ENCODE measurements around the gene CLDN5.
"Not testable (repeated sequence)": the region's sequence is repeated elsewhere in the genome, so short reads cannot be mapped to it uniquely, and the experiment has no call there.

CLDN5 gene

DNA sequence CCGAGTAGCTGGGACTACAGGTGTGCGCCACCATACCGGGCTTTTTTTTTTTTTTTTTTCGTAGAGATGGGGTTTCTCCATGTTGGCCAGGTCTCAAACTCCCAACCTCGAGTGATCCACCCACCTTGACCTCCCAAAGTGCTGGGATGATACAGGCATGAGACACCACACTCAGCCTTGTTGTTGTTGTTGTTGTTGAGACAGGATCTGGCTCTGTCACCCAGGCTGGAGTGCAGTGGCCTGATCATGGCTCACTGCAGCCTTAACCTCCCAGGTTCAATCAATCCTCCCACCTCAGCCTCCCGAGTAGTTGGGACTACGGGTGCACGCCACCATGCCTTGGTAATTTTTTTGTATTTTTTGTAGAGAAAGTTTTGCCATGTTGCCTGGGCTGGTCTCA is 23.4 kb upstream of the CLDN5 start:
- no peak for DNase-seq

GRCh38 chr22:19546680-19547079 is 22.5 kb upstream of the CLDN5 start:
- no peak for DNase-seq

DNA sequence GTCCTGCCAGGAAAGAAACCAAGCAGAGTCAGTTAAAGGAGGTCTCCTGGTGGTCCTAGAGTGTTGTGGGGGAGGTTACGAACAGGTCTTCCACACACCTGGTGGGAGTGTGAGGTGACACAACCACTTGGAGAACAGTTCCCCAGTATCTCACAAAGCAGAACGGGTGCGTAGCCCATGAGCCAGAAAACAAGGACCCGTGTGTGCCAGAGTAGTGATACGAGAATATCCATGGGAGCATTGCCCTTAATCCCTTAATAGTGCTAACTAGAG is 21.7 kb upstream of the CLDN5 start:
- no peak for DNase-seq

DNA sequence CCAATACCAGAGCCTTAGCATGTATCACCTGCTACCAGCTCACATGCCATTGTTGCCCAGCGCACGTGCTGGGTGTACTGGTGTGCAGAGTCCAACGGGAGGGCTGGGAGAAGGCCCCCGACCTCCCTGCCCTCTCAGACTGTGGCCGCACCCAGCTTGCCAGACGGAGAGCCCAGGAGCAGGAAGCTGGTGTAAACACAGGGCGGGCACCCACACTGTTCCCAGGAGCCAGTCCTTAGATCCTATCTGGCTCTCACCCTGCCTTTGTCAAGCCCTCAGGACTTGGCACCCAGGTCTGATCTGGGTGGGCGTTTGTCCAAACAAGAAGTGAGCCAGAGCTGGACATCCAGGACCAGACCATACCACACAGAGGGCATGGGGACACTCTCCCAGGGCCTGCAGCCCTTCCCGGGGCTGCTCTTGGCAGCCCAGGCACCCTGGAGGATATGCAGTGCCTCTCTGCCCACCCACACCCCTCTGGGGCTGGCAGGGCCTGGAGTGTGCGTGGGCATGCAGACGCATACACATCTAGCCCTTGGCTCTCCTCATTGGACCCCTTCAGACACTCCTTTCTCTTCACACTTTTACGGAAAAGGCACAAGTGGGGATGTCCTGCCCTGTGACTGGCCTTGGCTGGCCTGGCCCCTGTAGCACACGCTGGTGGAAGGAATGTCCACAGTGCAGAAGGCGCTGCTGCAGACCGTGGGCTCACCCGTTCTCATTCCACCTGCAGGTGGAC is 19.9 kb upstream of the CLDN5 start:
- no peak for DNase-seq

DNA sequence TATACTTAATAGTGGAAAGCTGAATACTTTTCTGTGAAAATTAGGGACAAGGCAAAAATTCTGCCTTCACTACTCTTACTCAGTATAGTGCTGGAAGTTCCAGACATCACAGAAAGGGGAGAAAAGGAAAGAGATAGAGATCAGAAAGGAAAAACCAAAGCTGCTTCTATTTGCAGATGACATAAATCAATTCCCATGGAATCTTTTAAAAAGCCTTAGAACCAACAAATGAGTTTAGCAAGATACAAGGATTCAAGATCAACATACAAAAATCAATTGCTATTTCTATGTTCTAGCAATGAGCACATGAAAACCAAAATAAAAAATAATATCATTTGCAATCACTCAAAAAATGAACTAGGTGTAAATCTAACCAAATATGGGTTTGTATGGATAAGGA is 16.2 kb upstream of the CLDN5 start:
- DNase-seq = no peak

GRCh38 chr22:19537941-19538488 is 13.8 kb upstream of the CLDN5 start:
- no peak for DNase-seq

DNA sequence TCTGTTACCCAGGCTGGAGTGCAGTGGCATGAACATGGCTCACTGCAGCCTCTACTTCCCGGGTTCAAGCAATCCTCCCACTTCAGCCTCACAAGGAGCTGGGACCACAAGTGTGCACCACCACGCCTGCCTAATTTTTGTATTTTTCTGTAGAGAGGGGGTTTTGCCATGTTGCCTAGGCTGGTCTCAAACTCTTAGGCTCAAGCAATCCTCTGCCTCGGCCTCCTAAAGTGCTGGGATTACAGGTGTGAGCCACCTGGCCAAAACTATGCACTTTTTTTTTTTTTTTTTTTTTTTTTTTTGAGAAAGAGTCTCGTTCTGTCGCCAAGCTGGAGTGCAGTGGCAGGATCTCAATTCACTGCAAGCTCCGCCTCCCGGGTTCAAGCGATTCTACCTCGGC is 12.4 kb upstream of the CLDN5 start:
- DNase-seq = no peak

DNA sequence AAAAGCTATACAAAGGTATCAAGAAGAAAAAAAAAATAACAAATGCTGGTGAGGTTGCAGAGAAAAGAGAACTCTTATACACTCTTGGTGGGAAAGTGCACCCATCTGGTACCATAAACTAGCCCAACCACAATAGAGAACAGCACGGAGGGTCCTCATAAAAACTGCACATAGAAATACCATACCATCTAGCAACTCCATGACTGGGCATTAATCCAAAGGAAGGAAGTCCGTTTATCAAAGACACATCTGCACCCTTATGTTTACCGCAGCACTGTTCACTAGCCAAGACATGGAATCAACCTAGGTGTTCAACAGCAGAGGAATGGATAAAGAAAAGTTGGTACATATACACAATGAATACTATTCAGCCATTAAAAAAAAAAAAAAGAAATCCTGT is 10.8 kb upstream of the CLDN5 start:
- no peak for DNase-seq

GRCh38 chr22:19533857-19534256 is 9.6 kb upstream of the CLDN5 start:
- DNase-seq = no peak

DNA sequence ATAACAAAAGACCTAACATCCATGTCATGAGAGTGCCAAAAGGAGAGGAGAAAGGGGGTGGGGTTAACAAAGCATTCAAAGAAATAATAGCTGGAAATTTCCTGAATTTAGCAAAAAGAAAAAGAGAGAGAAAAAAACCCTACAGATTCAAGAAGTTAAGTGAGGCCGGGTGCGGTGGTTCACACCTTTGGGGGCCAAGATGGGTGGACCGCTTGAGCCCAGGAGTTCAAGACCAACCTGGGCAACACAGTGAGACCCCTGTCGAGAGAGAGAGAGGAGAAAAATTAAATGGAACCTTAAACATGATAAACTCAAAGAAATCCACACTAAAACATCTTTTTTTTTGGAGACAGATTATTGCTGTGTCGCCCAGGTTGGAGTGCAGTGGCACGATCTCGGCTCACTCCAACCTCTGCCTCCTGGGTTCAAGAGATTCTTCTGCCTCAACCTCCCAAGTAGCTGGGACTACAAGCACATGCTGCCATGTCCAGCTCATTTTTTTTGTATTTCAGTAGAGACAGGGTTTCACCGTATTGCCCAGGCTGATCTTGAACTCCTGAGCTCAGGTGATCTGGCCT is 8.9 kb upstream of the CLDN5 start:
- DNase-seq = no peak

GRCh38 chr22:19531327-19531726 is 7.1 kb upstream of the CLDN5 start:
- not testable (repeated sequence) for DNase-seq

DNA sequence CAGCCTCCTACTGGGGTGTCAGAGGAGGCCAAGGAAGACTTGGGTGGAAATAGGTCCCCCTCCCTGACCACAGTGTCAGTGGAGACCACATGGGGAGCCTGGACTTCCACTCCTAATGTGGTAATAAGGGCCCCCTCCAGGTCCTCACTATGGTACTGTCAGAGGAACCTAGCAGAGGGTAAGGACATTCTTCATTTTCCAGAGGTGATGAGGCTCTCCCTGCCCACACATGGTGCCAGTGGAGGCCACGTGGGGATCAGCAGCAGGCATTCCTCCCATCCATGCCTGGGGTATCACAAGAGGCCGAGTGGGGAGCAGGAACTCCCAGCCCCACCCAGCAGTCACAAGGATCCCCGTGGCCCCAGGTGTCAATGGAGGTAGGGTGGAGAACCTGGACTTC is 6.5 kb upstream of the CLDN5 start:
- DNase-seq = no peak

DNA sequence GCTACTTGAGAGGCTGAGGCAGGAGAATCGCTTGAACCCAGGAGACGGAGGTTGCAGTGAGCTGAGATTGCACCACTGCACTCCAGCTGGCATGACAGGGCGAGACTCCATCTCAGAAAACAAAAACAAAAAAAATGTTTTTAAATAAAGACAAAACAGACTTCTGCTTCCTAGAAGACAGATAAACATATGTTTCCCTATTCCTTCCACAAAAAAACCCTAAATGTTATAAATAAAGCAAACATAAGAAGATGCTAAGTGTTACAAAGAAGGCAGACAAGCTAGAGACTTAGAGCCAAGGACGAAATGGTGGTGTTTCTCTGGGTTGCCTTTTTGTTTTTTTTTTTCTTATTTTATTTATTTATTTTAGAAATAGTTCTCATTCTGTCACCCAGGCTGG is 5.6 kb upstream of the CLDN5 start:
- DNase-seq = no peak

DNA sequence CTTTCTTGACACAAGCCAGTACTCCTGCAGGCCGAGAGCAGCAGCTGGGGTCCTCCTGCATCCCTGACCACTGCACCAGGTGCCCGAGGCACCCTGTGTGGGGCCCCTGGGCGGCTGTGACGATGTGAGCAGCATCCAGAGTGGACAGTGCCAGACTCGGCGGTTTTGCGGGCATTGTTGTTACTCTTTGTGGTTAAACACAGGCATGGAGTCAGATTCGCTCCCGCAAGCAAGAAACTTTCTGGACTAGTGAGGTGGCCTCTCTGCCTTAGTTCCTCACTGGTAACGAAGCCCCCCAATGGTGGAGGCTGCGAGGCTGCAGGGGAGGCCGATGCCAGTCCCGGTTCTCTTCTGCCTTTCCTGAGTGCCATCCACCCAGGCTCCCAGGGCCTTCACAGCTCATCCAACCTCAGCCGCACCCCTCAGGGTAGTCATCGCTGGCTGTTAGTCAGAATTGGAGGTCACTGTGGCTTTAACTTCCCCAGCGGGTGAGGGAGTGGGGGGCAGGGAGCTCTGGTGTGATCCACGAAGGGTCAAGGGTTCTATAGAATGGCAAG is 3.7 kb upstream of the CLDN5 start:
- DNase-seq = no peak

DNA sequence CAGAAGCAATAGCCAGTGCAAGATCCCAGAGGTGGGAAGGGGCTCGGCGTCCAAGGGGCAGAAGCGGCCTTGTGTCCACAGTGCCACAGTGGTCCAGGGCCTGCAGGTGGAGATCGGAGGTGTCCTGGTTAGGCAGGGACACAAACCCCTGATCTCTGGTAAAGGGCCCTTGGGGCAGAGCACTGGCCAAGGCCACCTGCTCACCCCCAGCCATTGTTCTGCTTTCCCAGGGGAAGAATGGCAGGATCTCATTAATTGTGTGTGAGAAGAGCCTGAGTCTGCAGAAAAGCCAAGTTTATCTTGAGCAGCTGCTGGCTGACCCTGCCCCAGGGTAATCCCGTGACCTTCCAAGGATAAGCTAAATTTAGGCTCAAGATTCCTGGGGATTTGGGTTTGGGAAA is 3.1 kb upstream of the CLDN5 start:
- no peak for DNase-seq

DNA sequence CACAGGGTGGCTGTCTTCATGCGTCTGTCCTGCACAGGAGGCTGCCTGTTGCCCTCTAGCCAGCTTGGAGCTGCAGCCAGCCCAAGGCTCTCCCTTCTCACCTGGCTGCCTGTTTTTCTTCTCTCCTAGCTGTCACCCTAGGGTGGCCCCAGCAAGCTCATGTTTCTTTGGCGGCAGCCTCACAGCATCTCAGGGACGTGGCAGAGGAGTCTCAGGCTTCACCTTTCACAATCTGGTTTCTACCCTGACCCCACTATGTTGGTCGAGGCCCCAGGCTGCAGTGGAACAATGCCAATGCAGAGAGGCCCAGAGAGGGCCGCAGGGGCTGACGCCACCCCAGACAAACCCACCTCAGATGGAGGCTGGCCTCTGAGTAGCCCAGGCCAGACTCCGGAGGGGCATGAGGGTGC is 2.5 kb upstream of the CLDN5 start:
- DNase-seq = no peak

- DNase-seq = no peak
These were observed 2.0 kb upstream of the CLDN5 start for GRCh38 chr22:19526076-19526701.

- no peak for DNase-seq
These were observed 1.5 kb upstream of the CLDN5 start for GRCh38 chr22:19525666-19526065.

DNA sequence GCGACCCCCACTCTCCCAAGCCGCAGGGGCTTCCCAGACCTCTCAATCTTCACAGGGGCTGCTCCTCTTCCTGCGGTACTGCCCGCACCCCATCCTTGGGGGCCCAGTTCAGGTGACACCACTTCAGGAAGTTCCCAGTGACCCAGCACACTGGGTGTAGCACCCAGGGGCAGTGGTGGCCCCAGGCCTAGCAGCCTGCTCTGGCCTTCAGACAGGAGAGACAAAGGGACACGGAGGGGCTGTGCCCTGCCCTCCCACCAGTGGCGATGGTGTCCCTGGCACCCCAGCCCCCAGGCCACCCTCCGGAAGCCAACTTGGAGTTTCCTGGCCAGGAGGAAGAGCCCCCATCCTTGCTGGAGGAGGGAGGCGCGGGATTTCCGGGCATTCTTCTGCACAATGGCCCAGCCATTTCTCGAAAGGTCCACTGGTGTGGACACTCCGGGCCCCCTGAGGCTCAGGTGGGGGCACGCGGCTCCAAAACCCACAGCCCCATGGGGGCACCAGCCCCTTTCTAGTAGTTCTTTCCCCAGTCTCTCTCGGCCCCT is 978 bp upstream of the CLDN5 start:
- no peak for DNase-seq

- no peak for DNase-seq
These were observed 705 bp downstream of the CLDN5 start for GRCh38 chr22:19523240-19524169.

- DNase-seq = no peak
These were observed 1.4 kb downstream of the CLDN5 start for GRCh38 chr22:19522881-19523239.

GRCh38 chr22:19522190-19522880 is 1.9 kb downstream of the CLDN5 start:
- no peak for DNase-seq
